GM23248 (cell line): ENCODE data around the gene ZNF8. TPM values are rescaled to one million over a fixed set of nuclear protein-coding genes. Genes with fewer than 3 reads are reported as not detected.

Source experiments
- DNase-seq: peaks from one replicate; pipeline ENCODE4 v3.0.0-alpha.2; 2015
- H2AFZ ChIP-seq: fragments of 200-600 bp; sonication (generic); 2 replicates; pipeline ENCODE4 v1.6.1; 2016; ENCODE audit warnings: antibody characterized with exemption
- H3F3A ChIP-seq: fragments of 200-600 bp; sonication (generic); 2 replicates; pipeline ENCODE4 v1.6.1; 2016; ENCODE audit warnings: mild to moderate bottlenecking, antibody characterized with exemption, mixed run types; ENCODE audit not compliant: insufficient read depth
- H3K27ac ChIP-seq: fragments of 200-600 bp; sonication (generic); 2 replicates; pipeline ENCODE4 v1.5.1; 2016; ENCODE audit warnings: mild to moderate bottlenecking
- H3K27me3 ChIP-seq: fragments of 200-600 bp; sonication (generic); replicated peaks from 2 replicates; pipeline ENCODE4 v1.6.1; 2016; ENCODE audit warnings: mild to moderate bottlenecking; ENCODE audit not compliant: insufficient read depth
- H3K36me3 ChIP-seq: fragments of 200-600 bp; sonication (generic); 2 replicates; pipeline ENCODE4 v1.6.1; 2016; ENCODE audit warnings: low read depth, mild to moderate bottlenecking
- H3K4me1 ChIP-seq: fragments of 200-600 bp; sonication (generic); 2 replicates; pipeline ENCODE4 v1.6.1; 2016; ENCODE audit warnings: mild to moderate bottlenecking; ENCODE audit not compliant: insufficient read depth
- H3K4me2 ChIP-seq: fragments of 200-600 bp; sonication (generic); one replicate; pipeline ENCODE4 v1.6.1; 2016; ENCODE audit warnings: mild to moderate bottlenecking; ENCODE audit not compliant: unreplicated experiment
- H3K4me3 ChIP-seq: fragments of 200-600 bp; sonication (generic); 2 replicates; pipeline ENCODE4 v1.5.1; 2016; ENCODE audit warnings: mild to moderate bottlenecking
- H3K79me2 ChIP-seq: fragments of 200-600 bp; sonication (generic); 2 replicates; pipeline ENCODE4 v1.6.1; 2016; ENCODE audit warnings: mild to moderate bottlenecking; ENCODE audit not compliant: insufficient read depth
- H3K9ac ChIP-seq: fragments of 200-600 bp; sonication (generic); 2 replicates; pipeline ENCODE4 v1.6.1; 2016; ENCODE audit warnings: mild to moderate bottlenecking
- H3K9me2 ChIP-seq: fragments of 200-600 bp; sonication (generic); 2 replicates; pipeline ENCODE4 v1.6.1; 2016; ENCODE audit warnings: mixed run types, mild to moderate bottlenecking, moderate library complexity; ENCODE audit not compliant: insufficient read depth
- H3K9me3 ChIP-seq: fragments of 200-600 bp; sonication (generic); one replicate; pipeline ENCODE4 v1.6.1; 2017; ENCODE audit warnings: low read depth
- H4K20me1 ChIP-seq: fragments of 200-600 bp; sonication (generic); 2 replicates; pipeline ENCODE4 v1.6.0; 2016; ENCODE audit not compliant: insufficient read depth
- EZH2 ChIP-seq: fragments of 200-600 bp; sonication (generic); IDR thresholded peaks from 2 replicates; pipeline ENCODE4 v1.6.1; 2018; ENCODE audit warnings: antibody characterized with exemption, mild to moderate bottlenecking; ENCODE audit not compliant: insufficient read depth, poor library complexity, severe bottlenecking
- EZH2phosphoT487 ChIP-seq: fragments of 200-600 bp; sonication (generic); IDR thresholded peaks from 2 replicates; pipeline ENCODE4 v1.6.1; 2018; ENCODE audit warnings: antibody characterized with exemption, moderate library complexity, mild to moderate bottlenecking, low read depth; ENCODE audit not compliant: insufficient read depth
- WGBS, 2 experiments: methylation state at CpG; one replicate each; pipeline ENCODE4 v1.1.6; 2015 to 2017; ENCODE audit warnings: low lambda C conversion rate in 2 of 2, low coverage in 1 of 2; ENCODE audit errors: missing lambda C conversion rate in 2 of 2; 5-methylcytosine and 5-hydroxymethylcytosine counted together
- in situ Hi-C: fragments of 300-500 bp; cut with MboI; formaldehyde crosslinking; loops from 2 replicates; pipeline ENCODE4 v1.15.0; 2020
- polyA plus RNA-seq: library from polyadenylated mRNA; unstranded; fragments of >200 nt; fragmentation: Nextera tagmentation; extraction: Ambion mirVana; gene quantifications from 2 replicates; pipeline ENCODE4 v1.2.1, GENCODE V29; 2016
- total RNA-seq: library from RNA; depleted of rRNA; stranded (reverse); fragments of >200 nt; shearing (Covaris generic); gene quantifications from 2 replicates; pipeline ENCODE4 v1.2.3, GENCODE V29; 2014

ZNF8 gene
- total and polyA plus RNA-seq, 2 experiments from 2014 or later = 1.1 to 5.7 TPM

GRCh38 chr19:58279042-58279924, 528 bp downstream of the ZNF8 start:
- in situ Hi-C loops = no loop called here
- WGBS, 2 experiments = 3 to 4% methylated on average over 54 to 60 of the region's 60 CpGs

GRCh38 chr19:58279925-58280316, 1.2 kb downstream of the ZNF8 start:
- Histone ChIP-seq H3K4me2 (peak overlapping the region; percentile 90), H3K9me2 (no peaks in the 10 kb centered on the region), H3K9ac (peak overlapping the region; percentile 94), H2AFZ (peak overlapping the region; percentile 88; the same call in 1 of the 2 replicates), H3F3A (peaks cover 6% of the 10 kb centered on the region; the same call in 1 of the 2 replicates), H3K9me3 (no peaks in the 10 kb centered on the region), H3K79me2 (peaks cover 96% of the 10 kb centered on the region), H3K27ac (peak overlapping the region; percentile 91), H4K20me1 (no peaks in the 10 kb centered on the region), H3K4me3 (peak overlapping the region; percentile 92), H3K27me3 (no peaks in the 10 kb centered on the region), H3K4me1 (peaks cover 7% of the 10 kb centered on the region; the same call in 1 of the 2 replicates), H3K36me3 (no peaks in the 10 kb centered on the region; the same call in 1 of the 2 replicates)
- WGBS, 2 experiments = 60 to 67% methylated on average over 4 of the region's 4 CpGs
- TF ChIP-seq EZH2phosphoT487 = no peak
- TF ChIP-seq EZH2 = no peak
- no peak for DNase-seq
- in situ Hi-C loops = no loop called here

More at GRCh38 chr19:58279042-58279924, 528 bp downstream of the ZNF8 start:
- peaks cover 11% of the 10 kb centered on the region for H3F3A ChIP-seq
- H3K4me1 ChIP-seq = peaks cover 7% of the 10 kb centered on the region; the same call in 1 of the 2 replicates
- H2AFZ ChIP-seq = peak overlapping the region; percentile 88
- H3K4me2 ChIP-seq = peak overlapping the region; percentile 90
- no peaks in the 10 kb centered on the region for H4K20me1 ChIP-seq
- peak overlapping the region; percentile 94 for H3K9ac ChIP-seq
- H3K36me3 ChIP-seq = peaks cover 4% of the 10 kb centered on the region
- no peaks in the 10 kb centered on the region for H3K9me2 ChIP-seq
- peak overlapping the region; percentile 91 for H3K27ac ChIP-seq
- no peaks in the 10 kb centered on the region for H3K27me3 ChIP-seq
- DNase-seq = peak; percentile 77
- TF ChIP-seq EZH2 = no peak
- no peak for TF ChIP-seq EZH2phosphoT487
- no peaks in the 10 kb centered on the region for H3K9me3 ChIP-seq
- H3K4me3 ChIP-seq = peak overlapping the region; percentile 92
- peaks cover 95% of the 10 kb centered on the region for H3K79me2 ChIP-seq

- TF ChIP-seq EZH2phosphoT487 = no peak
- TF ChIP-seq EZH2 = no peak
Observed at GRCh38 chr19:58284199-58284598, 5.4 kb downstream of the ZNF8 start.

GRCh38 chr19:58291943-58292342, 13.2 kb downstream of the ZNF8 start:
- Histone ChIP-seq H3K27ac (no peak overlapping the region), H3K36me3 (peaks cover 76% of the 10 kb centered on the region), H3F3A (no peaks in the 10 kb centered on the region), H2AFZ (no peak overlapping the region), H3K9me2 (no peaks in the 10 kb centered on the region), H4K20me1 (no peaks in the 10 kb centered on the region), H3K4me1 (no peaks in the 10 kb centered on the region), H3K79me2 (peaks cover 32% of the 10 kb centered on the region), H3K9me3 (no peaks in the 10 kb centered on the region), H3K27me3 (no peaks in the 10 kb centered on the region), H3K9ac (no peak overlapping the region), H3K4me2 (no peak overlapping the region), H3K4me3 (no peak overlapping the region)
- TF ChIP-seq EZH2 = no peak
- no peak for TF ChIP-seq EZH2phosphoT487
- in situ Hi-C loops = no loop called here
- 89 to 93% methylated on average over 7 of the region's 7 CpGs for WGBS, 2 experiments
- DNase-seq = no peak

More at GRCh38 chr19:58284199-58284598, 5.4 kb downstream of the ZNF8 start:
- no peaks in the 10 kb centered on the region for H3K9me2 ChIP-seq
- in situ Hi-C loops = no loop called here
- H3K4me3 ChIP-seq = no peak overlapping the region
- H3K79me2 ChIP-seq = peaks cover 75% of the 10 kb centered on the region
- H3K4me1 ChIP-seq = peaks cover 7% of the 10 kb centered on the region; the same call in 1 of the 2 replicates
- no peaks in the 10 kb centered on the region for H4K20me1 ChIP-seq
- 93 to 96% methylated on average over 7 of the region's 7 CpGs for WGBS, 2 experiments
- H3K9ac ChIP-seq = no peak overlapping the region
- H3K27ac ChIP-seq = no peak overlapping the region
- H3K9me3 ChIP-seq = no peaks in the 10 kb centered on the region
- no peak for DNase-seq
- H3F3A ChIP-seq = no peaks in the 10 kb centered on the region; the same call in 1 of the 2 replicates
- H3K4me2 ChIP-seq = no peak overlapping the region
- peaks cover 18% of the 10 kb centered on the region; the same call in 1 of the 2 replicates for H3K36me3 ChIP-seq
- no peaks in the 10 kb centered on the region for H3K27me3 ChIP-seq
- no peak overlapping the region for H2AFZ ChIP-seq
